SK-N-SH treated with all-trans-retinoic acid at 6 μM for 48 hours (cell line): ENCODE measurements around the gene LAMP2.

Experiments used
- ARNTL ChIP-seq: fragments of 450-650 bp; formaldehyde crosslinking; IDR thresholded peaks from 2 replicates; pipeline ENCODE4 v1.5.0; 2020; ENCODE audit warnings: low read depth, mild to moderate bottlenecking, moderate library complexity, borderline replicate concordance
- BACH2 ChIP-seq: fragments of 250-450 bp; sonication (Bioruptor Pico); IDR thresholded peaks from 2 replicates; pipeline ENCODE4 v1.9.0; 2021; ENCODE audit warnings: mild to moderate bottlenecking, borderline replicate concordance
- CREB5 ChIP-seq: fragments of 250-450 bp; sonication (Bioruptor Pico); IDR thresholded peaks from 2 replicates; pipeline ENCODE4 v1.5.1; 2020; ENCODE audit warnings: low read depth, mild to moderate bottlenecking, moderate library complexity
- CSDC2 ChIP-seq: fragments of 250-450 bp; sonication (Bioruptor Pico); IDR thresholded peaks from 2 replicates; pipeline ENCODE4 v1.5.0; 2020; ENCODE audit warnings: mild to moderate bottlenecking, moderate library complexity
- GLIS3 ChIP-seq: fragments of 250-450 bp; sonication (Bioruptor Pico); IDR thresholded peaks from 2 replicates; pipeline ENCODE4 v1.5.0; 2020; ENCODE audit warnings: mild to moderate bottlenecking, moderate library complexity
- POU6F1 ChIP-seq: fragments of 250-450 bp; sonication (Bioruptor Pico); IDR thresholded peaks from 2 replicates; pipeline ENCODE4 v1.8.0; 2021; ENCODE audit warnings: low read depth, mild to moderate bottlenecking, moderate library complexity, borderline replicate concordance
- PPARA ChIP-seq: fragments of 250-450 bp; sonication (Bioruptor Pico); IDR thresholded peaks from 2 replicates; pipeline ENCODE4 v1.5.0; 2020; ENCODE audit warnings: mild to moderate bottlenecking, borderline replicate concordance
- TSHZ2 ChIP-seq: fragments of 250-450 bp; sonication (Bioruptor Pico); IDR thresholded peaks from 2 replicates; pipeline ENCODE4 v1.5.0; 2020; ENCODE audit warnings: mild to moderate bottlenecking, moderate library complexity
- ZC3H10 ChIP-seq: fragments of 250-450 bp; sonication (Bioruptor Pico); IDR thresholded peaks from 2 replicates; pipeline ENCODE4 v1.5.1; 2021; ENCODE audit warnings: mild to moderate bottlenecking, moderate library complexity
- ZNF565 ChIP-seq: fragments of 450-650 bp; formaldehyde crosslinking; conservative IDR thresholded peaks from 2 replicates; pipeline ENCODE4 v1.5.0; 2020; ENCODE audit warnings: low read depth, mild to moderate bottlenecking, moderate library complexity
- ZNF8 ChIP-seq: fragments of 450-650 bp; formaldehyde crosslinking; IDR thresholded peaks from 2 replicates; pipeline ENCODE4 v1.5.0; 2020; ENCODE audit warnings: mild to moderate bottlenecking, moderate library complexity
- TF ChIP-seq, protein P1 (sequence below): fragments of 250-450 bp; sonication (Bioruptor Pico); IDR thresholded peaks from 2 replicates; pipeline ENCODE4 v1.8.0; 2020; ENCODE audit warnings: mild to moderate bottlenecking, moderate library complexity, borderline replicate concordance

- TF ChIP-seq GLIS3 (no peak), POU6F1 (no peak), ZNF565 (CRISPR knock-in tag) (no peak), ZC3H10 (no peak), BACH2 (CRISPR knock-in tag) (no peak), CSDC2 (CRISPR knock-in tag) (no peak), CREB5 (CRISPR knock-in tag) (no peak), ARNTL (CRISPR knock-in tag) (no peak), ZNF8 (no peak), TSHZ2 (CRISPR knock-in tag) (no peak), PPARA (no peak)
- TF ChIP-seq, protein P1, sequence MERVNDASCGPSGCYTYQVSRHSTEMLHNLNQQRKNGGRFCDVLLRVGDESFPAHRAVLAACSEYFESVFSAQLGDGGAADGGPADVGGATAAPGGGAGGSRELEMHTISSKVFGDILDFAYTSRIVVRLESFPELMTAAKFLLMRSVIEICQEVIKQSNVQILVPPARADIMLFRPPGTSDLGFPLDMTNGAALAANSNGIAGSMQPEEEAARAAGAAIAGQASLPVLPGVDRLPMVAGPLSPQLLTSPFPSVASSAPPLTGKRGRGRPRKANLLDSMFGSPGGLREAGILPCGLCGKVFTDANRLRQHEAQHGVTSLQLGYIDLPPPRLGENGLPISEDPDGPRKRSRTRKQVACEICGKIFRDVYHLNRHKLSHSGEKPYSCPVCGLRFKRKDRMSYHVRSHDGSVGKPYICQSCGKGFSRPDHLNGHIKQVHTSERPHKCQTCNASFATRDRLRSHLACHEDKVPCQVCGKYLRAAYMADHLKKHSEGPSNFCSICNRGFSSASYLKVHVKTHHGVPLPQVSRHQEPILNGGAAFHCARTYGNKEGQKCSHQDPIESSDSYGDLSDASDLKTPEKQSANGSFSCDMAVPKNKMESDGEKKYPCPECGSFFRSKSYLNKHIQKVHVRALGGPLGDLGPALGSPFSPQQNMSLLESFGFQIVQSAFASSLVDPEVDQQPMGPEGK = no peak
These were observed 45.1 kb upstream of the LAMP2 start for GRCh38 chrX:120514236-120514635.
